ENCODE data around the gene ELL. TPM values are rescaled to one million over a fixed set of nuclear protein-coding genes. Genes with fewer than 3 reads are reported as not detected.

Gene ELL
- polyA plus RNA-seq, 1 of the 3 experiments (the other 2 are of a cell fraction): 7.4 TPM

DNA sequence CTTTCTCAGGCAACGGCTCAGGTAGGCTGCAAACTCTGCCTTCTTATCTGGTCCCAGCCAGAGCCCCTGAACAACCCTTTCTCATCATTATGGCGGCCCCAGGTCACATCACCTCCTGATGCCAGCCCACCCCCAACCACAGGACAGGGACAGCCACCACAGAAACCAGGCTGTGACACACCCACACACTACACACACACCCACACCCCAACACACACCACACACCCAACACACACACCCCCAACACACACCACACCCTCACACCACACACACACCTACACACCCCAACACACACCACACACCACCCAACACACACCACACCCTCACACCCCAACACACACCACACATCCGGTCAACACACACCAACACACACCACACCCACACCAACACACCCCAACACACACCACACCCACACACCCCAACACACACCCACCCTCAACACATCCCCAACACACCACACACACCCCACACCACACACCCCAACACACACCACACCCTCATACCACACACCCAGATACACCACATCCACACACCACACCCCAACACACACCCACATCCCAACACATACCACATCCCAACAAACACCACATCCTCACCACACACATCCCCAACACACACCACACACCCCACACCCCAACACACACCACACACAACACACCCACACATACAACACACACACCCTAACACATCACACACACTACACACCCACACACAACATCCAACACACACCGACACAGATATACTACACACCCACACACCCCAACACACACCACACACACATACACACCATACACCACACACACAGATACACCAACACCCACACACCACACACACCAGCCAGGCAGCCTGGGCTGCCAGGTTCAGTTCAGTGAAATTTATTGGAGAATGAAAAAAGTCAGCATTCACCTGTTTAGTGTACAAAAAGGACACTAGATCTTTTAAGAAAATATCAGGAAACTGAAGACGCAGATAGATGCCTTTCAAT lies 79.8 kb downstream of the ELL start:
- ChIA-PET CTCF (interaction anchor here (1.0 to 13.5 kb wide), 4 partner anchors 9 to 23 kb away, joined by 3 to 215 read pairs (median 19); no protein-coding TSS in a partner anchor), POLR2A (no interaction called here)
- H3K9ac ChIP-seq: no peak overlapping the region
- no peaks in the 10 kb centered on the region for H3K79me2 ChIP-seq (ENCODE audit: insufficient read depth)
- peaks cover 3 to 18% of the 10 kb centered on the region in 2 experiments for H3K36me3 ChIP-seq (replicated peaks in 1 of 2; ENCODE audit: control insufficient read depth in 1 of 2, insufficient read depth in 2 of 2, low read length in 1 of 2)
- H3K4me3 ChIP-seq (ENCODE audit: low read depth in 2 of 2, low read length in 1 of 2): no peak overlapping the region
- H3K4me2 ChIP-seq: no peak overlapping the region
- no peak overlapping the region for H2AFZ ChIP-seq (ENCODE audit: low read depth)
- H4K20me1 ChIP-seq (ENCODE audit: insufficient read depth): no peaks in the 10 kb centered on the region
- DNase-seq: no peak
- no peaks in the 10 kb centered on the region for H3K27me3 ChIP-seq (ENCODE audit: insufficient read depth)
- H3K9me3 ChIP-seq: no peaks in the 10 kb centered on the region
- H3F3A ChIP-seq (replicated peaks; ENCODE audit: insufficient read depth): peaks cover 16% of the 10 kb centered on the region
- WGBS (ENCODE audit: low lambda C conversion rate): 89% methylated on average over 5 of the region's 5 CpGs
- no peaks in the 10 kb centered on the region for H3K9me2 ChIP-seq
- H3K4me1 ChIP-seq (ENCODE audit: control insufficient read depth in 1 of 2, insufficient read depth in 2 of 2, low read depth in 1 of 2, low read length in 1 of 2): peaks cover 0 to 6% of the 10 kb centered on the region in 2 experiments; a peak in 2 of 4 replicates
- TF ChIP-seq TAF1 (IDR thresholded peaks at IDR 0.05; ENCODE audit: borderline replicate concordance, low read depth, low read length) (no peak), GABPA (IDR thresholded peaks at IDR 0.05; ENCODE audit: low read depth) (no peak), MAX (IDR thresholded peaks at IDR 0.05; ENCODE audit: low read depth) (no peak), FOXM1 (IDR thresholded peaks at IDR 0.05; ENCODE audit: low read depth) (no peak), NFIC (IDR thresholded peaks at IDR 0.05; ENCODE audit: borderline replicate concordance) (no peak), MXI1 (IDR thresholded peaks at IDR 0.05; ENCODE audit: low read depth, low read length) (no peak), SMC3 (IDR thresholded peaks at IDR 0.05; ENCODE audit: low read depth, low read length) (no peak), EZH2phosphoT487 (IDR thresholded peaks at IDR 0.05; ENCODE audit: borderline replicate concordance, low read depth) (no peak), RXRA (IDR thresholded peaks at IDR 0.05; ENCODE audit: borderline replicate concordance, low read depth) (no peak), RFX5 (IDR thresholded peaks at IDR 0.05; ENCODE audit: low read length) (no peak), USF2 (IDR thresholded peaks at IDR 0.05; ENCODE audit: borderline replicate concordance, low read depth, low read length) (no peak), FOSL2 (IDR thresholded peaks at IDR 0.05; ENCODE audit: borderline replicate concordance, low read depth) (no peak), FOXJ3 (CRISPR knock-in tag; IDR thresholded peaks at IDR 0.05) (no peak), PBX3 (IDR thresholded peaks at IDR 0.05) (no peak), RAD21 (IDR thresholded peaks at IDR 0.05; ENCODE audit: low read length) (no peak), TCF12 (IDR thresholded peaks at IDR 0.05) (no peak), EP300 (IDR thresholded peaks at IDR 0.05; ENCODE audit: borderline replicate concordance in 1 of 2, low read depth in 1 of 2, low read length in 1 of 2) (no peak)
- TF ChIP-seq, protein P1, sequence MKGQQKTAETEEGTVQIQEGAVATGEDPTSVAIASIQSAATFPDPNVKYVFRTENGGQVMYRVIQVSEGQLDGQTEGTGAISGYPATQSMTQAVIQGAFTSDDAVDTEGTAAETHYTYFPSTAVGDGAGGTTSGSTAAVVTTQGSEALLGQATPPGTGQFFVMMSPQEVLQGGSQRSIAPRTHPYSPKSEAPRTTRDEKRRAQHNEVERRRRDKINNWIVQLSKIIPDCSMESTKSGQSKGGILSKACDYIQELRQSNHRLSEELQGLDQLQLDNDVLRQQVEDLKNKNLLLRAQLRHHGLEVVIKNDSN (IDR thresholded peaks at IDR 0.05; ENCODE audit: borderline replicate concordance, low read depth): no peak
- H3K27ac ChIP-seq (ENCODE audit: low read depth in 2 of 2, low read length in 1 of 2): no peak overlapping the region
